LHCN-M2 (cell line): ENCODE results near the gene TULP1. TPM values are rescaled to one million over a fixed set of nuclear protein-coding genes. Genes with fewer than 3 reads are reported as not detected.

ENCODE experiments used
- DNase-seq: peaks from one replicate; pipeline ENCODE4 v3.0.0-alpha.2; 2012; ENCODE audit warnings: low read depth
- total RNA-seq: library from RNA; depleted of rRNA; stranded (reverse); fragments of >200 nt; gene quantifications from 2 replicates; pipeline ENCODE4 v1.2.3, GENCODE V29; 2014

The TULP1 gene
- total RNA-seq, 1 experiment from 2014 or later, result not detected

- no peak for DNase-seq
Observed at GRCh38 chr6:35483893-35484645, 28.6 kb downstream of the TULP1 start.

- no peak for DNase-seq
Observed at GRCh38 chr6:35483490-35483889, 29.2 kb downstream of the TULP1 start.

GRCh38 chr6:35483062-35483461 is 29.6 kb downstream of the TULP1 start:
- no peak for DNase-seq

GRCh38 chr6:35481226-35481625 is 31.5 kb downstream of the TULP1 start:
- no peak for DNase-seq

- DNase-seq, result no peak
Observed at GRCh38 chr6:35480176-35480575, 32.5 kb downstream of the TULP1 start.

GRCh38 chr6:35478259-35478658 is 34.4 kb downstream of the TULP1 start:
- no peak for DNase-seq

- DNase-seq, result no peak
Observed at GRCh38 chr6:35477551-35478179, 35.0 kb downstream of the TULP1 start.

GRCh38 chr6:35477028-35477427 is 35.7 kb downstream of the TULP1 start:
- DNase-seq, result no peak

- no peak for DNase-seq
Observed at GRCh38 chr6:35476004-35476403, 36.7 kb downstream of the TULP1 start.

GRCh38 chr6:35475573-35475972 is 37.1 kb downstream of the TULP1 start:
- DNase-seq, result no peak

GRCh38 chr6:35474942-35475570 is 37.6 kb downstream of the TULP1 start:
- no peak for DNase-seq

- DNase-seq, result no peak
Observed at GRCh38 chr6:35474131-35474941, 38.4 kb downstream of the TULP1 start.

GRCh38 chr6:35473850-35474130 is 38.9 kb downstream of the TULP1 start:
- DNase-seq, result no peak

GRCh38 chr6:35473075-35473849 is 39.4 kb downstream of the TULP1 start:
- DNase-seq, result no peak

GRCh38 chr6:35471836-35472345 is 40.8 kb downstream of the TULP1 start:
- no peak for DNase-seq

- no peak for DNase-seq
Observed at GRCh38 chr6:35470663-35471120, 42.0 kb downstream of the TULP1 start.

- no peak for DNase-seq
Observed at GRCh38 chr6:35469751-35470662, 42.7 kb downstream of the TULP1 start.

- DNase-seq, result no peak
Observed at GRCh38 chr6:35468980-35469750, 43.5 kb downstream of the TULP1 start.
